ENCODE results near the gene USP36.

Gene USP36

GRCh38 chr17:78884876-78885667, 44.5 kb upstream of the USP36 start:
- no peak for TF ChIP-seq CTCF (IDR thresholded peaks at IDR 0.05; ENCODE audit: low read depth, low read length)
- H3K4me3 ChIP-seq (ENCODE audit: low read depth, low read length): no peak overlapping the region
- in situ Hi-C loops (cut with HindIII; ENCODE audit: low sequenced_read_pairs): no loop called here
- DNase-seq (ENCODE audit: low read depth, low spot score): no peak

- no peak for TF ChIP-seq CTCF (IDR thresholded peaks at IDR 0.05; ENCODE audit: low read depth, low read length)
- peak overlapping the region; percentile 8 for H3K4me3 ChIP-seq (ENCODE audit: low read depth, low read length)
- DNase-seq (ENCODE audit: low read depth, low spot score): no peak
- in situ Hi-C loops (cut with HindIII; ENCODE audit: low sequenced_read_pairs): no loop called here
These were observed 43.7 kb upstream of the USP36 start for GRCh38 chr17:78884148-78884825.

GRCh38 chr17:78883533-78884131, 43.0 kb upstream of the USP36 start:
- peak; percentile 96 for DNase-seq (ENCODE audit: low read depth, low spot score)
- in situ Hi-C loops (cut with HindIII; ENCODE audit: low sequenced_read_pairs): no loop called here
- TF ChIP-seq CTCF (IDR thresholded peaks at IDR 0.05; ENCODE audit: low read depth, low read length): no peak
- peak overlapping the region; percentile 8 for H3K4me3 ChIP-seq (ENCODE audit: low read depth, low read length)

- no peak for TF ChIP-seq CTCF (IDR thresholded peaks at IDR 0.05; ENCODE audit: low read depth, low read length)
- DNase-seq (ENCODE audit: low read depth, low spot score): peak; percentile 71
- H3K4me3 ChIP-seq (ENCODE audit: low read depth, low read length): no peak overlapping the region
- in situ Hi-C loops (cut with HindIII; ENCODE audit: low sequenced_read_pairs): no loop called here
These were observed 42.5 kb upstream of the USP36 start for GRCh38 chr17:78883089-78883532.

- TF ChIP-seq CTCF (IDR thresholded peaks at IDR 0.05; ENCODE audit: low read depth, low read length): no peak
- DNase-seq (ENCODE audit: low read depth, low spot score): no peak
- in situ Hi-C loops (cut with HindIII; ENCODE audit: low sequenced_read_pairs): no loop called here
- H3K4me3 ChIP-seq (ENCODE audit: low read depth, low read length): no peak overlapping the region
These were observed 42.0 kb upstream of the USP36 start for GRCh38 chr17:78882540-78883088.

GRCh38 chr17:78879635-78880186, 39.1 kb upstream of the USP36 start:
- no peak for TF ChIP-seq CTCF (IDR thresholded peaks at IDR 0.05; ENCODE audit: low read depth, low read length)
- in situ Hi-C loops (cut with HindIII; ENCODE audit: low sequenced_read_pairs): no loop called here
- DNase-seq (ENCODE audit: low read depth, low spot score): peak; percentile 95

More at GRCh38 chr17:78879635-78880186, 39.1 kb upstream of the USP36 start:
- no peak overlapping the region for H3K4me3 ChIP-seq (ENCODE audit: low read depth, low read length)
